ENCODE data around the gene SEC14L2. TPM values are rescaled to one million over a fixed set of nuclear protein-coding genes. Genes with fewer than 3 reads are reported as not detected.

Gene SEC14L2
- total RNA-seq, 1 experiment from 2014 or later = 8.2 TPM

DNA sequence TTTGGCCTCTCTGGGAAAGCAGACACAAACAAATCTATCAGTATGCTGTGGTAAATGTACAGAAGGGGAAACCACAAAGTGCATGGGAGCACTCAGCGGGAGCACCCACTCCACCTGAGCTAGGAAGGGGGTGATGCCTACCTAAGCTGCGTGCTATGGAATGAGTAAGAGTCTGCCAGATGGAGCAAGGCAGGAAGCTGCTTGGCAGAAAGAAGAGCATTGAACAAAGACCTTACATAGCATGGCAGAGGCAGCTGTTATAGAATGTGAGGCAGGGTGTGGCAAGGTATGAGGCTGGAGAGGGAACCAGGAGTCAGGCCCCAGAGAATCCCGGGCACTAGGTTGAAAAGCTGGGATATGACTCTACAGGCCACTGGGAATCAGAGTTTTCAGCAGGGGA is 15.0 kb downstream of the SEC14L2 start:
- Mint-ChIP-seq H3K4me1 (peaks cover 0 to 5% of the 10 kb centered on the region in 2 experiments; a peak in 1 of 4 replicates), H3K36me3 (ENCODE audit: insufficient read depth in 1 of 3, low read depth in 3 of 3) (peaks cover 15 to 62% (median 37%) of the 10 kb centered on the region in 3 experiments), H3K9me3 (no peaks in the 10 kb centered on the region), H3K27ac (peak overlapping the region in 1 of 3 experiments; percentile 36; a peak in 1 of 7 replicates), H3K4me3 (no peak overlapping the region), H3K27me3 (ENCODE audit: low read depth) (no peaks in the 10 kb centered on the region)
- Histone ChIP-seq H2AK5ac (ENCODE audit: insufficient read length, low read length) (no peak overlapping the region), H4K20me1 (ENCODE audit: control insufficient read depth, insufficient read depth, insufficient read length) (no peaks in the 10 kb centered on the region), H3K27me3 (ENCODE audit: insufficient read depth, low read length) (no peaks in the 10 kb centered on the region), H3K27ac (ENCODE audit: insufficient read length, low read depth, low read length) (no peak overlapping the region), H2BK12ac (ENCODE audit: insufficient read length, low read depth, low read length) (no peak overlapping the region), H3K4me2 (ENCODE audit: insufficient read depth, insufficient read length, low read length) (no peak overlapping the region), H3K23me2 (ENCODE audit: insufficient read length, low read depth, low read length, poor library complexity, severe bottlenecking) (no peaks in the 10 kb centered on the region), H3K23ac (ENCODE audit: insufficient read length, low read depth, low read length) (no peak overlapping the region), H2BK5ac (ENCODE audit: insufficient read length, low read length) (no peak overlapping the region), H3T11ph (ENCODE audit: low read length) (no peak overlapping the region), H3K18ac (ENCODE audit: insufficient read length, low read depth, low read length) (no peak overlapping the region), H4K5ac (ENCODE audit: insufficient read length, low read depth, low read length) (no peak overlapping the region), H3K4me1 (ENCODE audit: insufficient read depth, low read length) (no peaks in the 10 kb centered on the region), H3K56ac (ENCODE audit: insufficient read length, low read depth, low read length) (no peak overlapping the region), H2BK15ac (ENCODE audit: low read depth, low read length) (no peak overlapping the region), H3K9ac (ENCODE audit: extremely low read depth, insufficient read length, low read length) (no peak overlapping the region), H3K9me3 (ENCODE audit: control insufficient read depth, low read depth, low read length) (no peaks in the 10 kb centered on the region), H4K8ac (replicated peaks; ENCODE audit: insufficient read length, low read depth, low read length) (no peak overlapping the region), H3K4ac (ENCODE audit: low read depth, low read length) (no peak overlapping the region), H3K79me1 (ENCODE audit: insufficient read depth, low read depth, low read length, poor library complexity, severe bottlenecking) (no peaks in the 10 kb centered on the region), H3K14ac (ENCODE audit: insufficient read depth, low read length) (no peak overlapping the region), H2BK120ac (ENCODE audit: low read depth, low read length, poor library complexity, severe bottlenecking) (no peak overlapping the region), H4K91ac (ENCODE audit: insufficient read length, low read depth, low read length) (no peak overlapping the region), H2BK20ac (ENCODE audit: low read depth, low read length, poor library complexity, severe bottlenecking) (no peak overlapping the region), H2AFZ (ENCODE audit: low read length) (no peak overlapping the region), H3K79me2 (ENCODE audit: insufficient read depth, low read length) (no peaks in the 10 kb centered on the region)
- WGBS (ENCODE audit: extremely low coverage, insufficient read length, low lambda C conversion rate) = no CpG with 5 or more reads among the region's 3 CpGs
- DNase-seq = no peak
- TF ChIP-seq, protein P1, sequence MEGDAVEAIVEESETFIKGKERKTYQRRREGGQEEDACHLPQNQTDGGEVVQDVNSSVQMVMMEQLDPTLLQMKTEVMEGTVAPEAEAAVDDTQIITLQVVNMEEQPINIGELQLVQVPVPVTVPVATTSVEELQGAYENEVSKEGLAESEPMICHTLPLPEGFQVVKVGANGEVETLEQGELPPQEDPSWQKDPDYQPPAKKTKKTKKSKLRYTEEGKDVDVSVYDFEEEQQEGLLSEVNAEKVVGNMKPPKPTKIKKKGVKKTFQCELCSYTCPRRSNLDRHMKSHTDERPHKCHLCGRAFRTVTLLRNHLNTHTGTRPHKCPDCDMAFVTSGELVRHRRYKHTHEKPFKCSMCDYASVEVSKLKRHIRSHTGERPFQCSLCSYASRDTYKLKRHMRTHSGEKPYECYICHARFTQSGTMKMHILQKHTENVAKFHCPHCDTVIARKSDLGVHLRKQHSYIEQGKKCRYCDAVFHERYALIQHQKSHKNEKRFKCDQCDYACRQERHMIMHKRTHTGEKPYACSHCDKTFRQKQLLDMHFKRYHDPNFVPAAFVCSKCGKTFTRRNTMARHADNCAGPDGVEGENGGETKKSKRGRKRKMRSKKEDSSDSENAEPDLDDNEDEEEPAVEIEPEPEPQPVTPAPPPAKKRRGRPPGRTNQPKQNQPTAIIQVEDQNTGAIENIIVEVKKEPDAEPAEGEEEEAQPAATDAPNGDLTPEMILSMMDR (conservative IDR thresholded peaks at IDR 0.05) = no peak
